ENCODE results near the gene UBE2M. TPM values are rescaled to one million over a fixed set of nuclear protein-coding genes. Genes with fewer than 3 reads are reported as not detected.
A peak's percentile ranks its signal among the peaks of the same experiment; 100 is the strongest.

The UBE2M gene
- total RNA-seq, 4 donors from 2014 or later = 17.2 to 28.5 (median 20.3) TPM

DNA sequence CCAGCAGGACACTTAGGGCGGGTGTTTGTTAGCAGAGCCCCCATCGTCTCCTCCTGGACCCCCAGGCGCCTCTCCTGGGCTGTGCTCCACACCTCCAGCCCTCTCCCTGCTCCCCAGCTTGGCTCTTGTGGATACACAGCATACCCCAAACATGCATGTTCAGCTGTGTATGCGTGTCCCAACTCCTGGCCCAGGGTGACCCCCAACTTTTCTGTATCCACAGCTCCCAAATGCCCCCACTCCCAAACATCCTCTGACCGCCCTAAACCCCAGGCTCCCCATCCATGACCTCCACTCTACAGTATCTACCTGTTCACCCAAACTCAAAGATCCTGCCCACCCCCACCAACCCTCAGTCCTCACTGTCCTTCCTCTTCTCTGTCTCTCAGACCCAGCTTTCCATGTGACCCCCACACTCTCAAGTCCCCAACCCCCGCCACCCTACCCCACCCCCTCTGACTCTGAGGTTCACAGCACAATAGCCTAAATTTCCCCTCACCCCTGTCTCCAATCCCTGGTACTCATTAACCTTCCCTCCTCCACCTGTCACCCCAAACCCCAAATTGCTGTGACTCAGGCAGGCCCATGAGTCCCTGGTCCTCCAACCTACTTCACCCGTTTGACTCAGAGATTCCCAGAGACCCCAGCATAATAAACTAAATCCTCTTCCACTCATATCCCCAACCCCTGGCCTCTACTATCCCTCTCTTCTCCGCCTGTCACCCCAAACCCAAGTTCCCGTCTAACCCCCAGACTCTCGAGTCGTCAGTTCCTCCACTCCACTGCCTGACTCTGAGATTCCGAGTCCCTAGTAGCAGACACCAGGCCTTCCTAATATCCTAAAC lies 968 bp downstream of the UBE2M start:
- DNase-seq = no peak
- peak overlapping the region; percentile 87 to 100 (median 98) for H3K27ac ChIP-seq
- no peak for TF ChIP-seq POLR2A (IDR thresholded peaks at IDR 0.05)
- TF ChIP-seq, protein P1, sequence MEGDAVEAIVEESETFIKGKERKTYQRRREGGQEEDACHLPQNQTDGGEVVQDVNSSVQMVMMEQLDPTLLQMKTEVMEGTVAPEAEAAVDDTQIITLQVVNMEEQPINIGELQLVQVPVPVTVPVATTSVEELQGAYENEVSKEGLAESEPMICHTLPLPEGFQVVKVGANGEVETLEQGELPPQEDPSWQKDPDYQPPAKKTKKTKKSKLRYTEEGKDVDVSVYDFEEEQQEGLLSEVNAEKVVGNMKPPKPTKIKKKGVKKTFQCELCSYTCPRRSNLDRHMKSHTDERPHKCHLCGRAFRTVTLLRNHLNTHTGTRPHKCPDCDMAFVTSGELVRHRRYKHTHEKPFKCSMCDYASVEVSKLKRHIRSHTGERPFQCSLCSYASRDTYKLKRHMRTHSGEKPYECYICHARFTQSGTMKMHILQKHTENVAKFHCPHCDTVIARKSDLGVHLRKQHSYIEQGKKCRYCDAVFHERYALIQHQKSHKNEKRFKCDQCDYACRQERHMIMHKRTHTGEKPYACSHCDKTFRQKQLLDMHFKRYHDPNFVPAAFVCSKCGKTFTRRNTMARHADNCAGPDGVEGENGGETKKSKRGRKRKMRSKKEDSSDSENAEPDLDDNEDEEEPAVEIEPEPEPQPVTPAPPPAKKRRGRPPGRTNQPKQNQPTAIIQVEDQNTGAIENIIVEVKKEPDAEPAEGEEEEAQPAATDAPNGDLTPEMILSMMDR (IDR thresholded peaks at IDR 0.05) = no peak
- H3K4me3 ChIP-seq (replicated peaks in 1 of 3) = peak overlapping the region; percentile 61 to 90 (median 83)
- H3K36me3 ChIP-seq = peaks cover 14 to 20% of the 10 kb centered on the region in 2 donors
- 30 to 35% methylated on average over 12 of the region's 12 CpGs for WGBS, 2 donors
- intact Hi-C loops (cut with DNase I) = no loop called here
- peaks cover 40 to 57% of the 10 kb centered on the region in 2 donors for H3K4me1 ChIP-seq
- H3K9me3 ChIP-seq = no peaks in the 10 kb centered on the region
- no peaks in the 10 kb centered on the region for H3K27me3 ChIP-seq

DNA sequence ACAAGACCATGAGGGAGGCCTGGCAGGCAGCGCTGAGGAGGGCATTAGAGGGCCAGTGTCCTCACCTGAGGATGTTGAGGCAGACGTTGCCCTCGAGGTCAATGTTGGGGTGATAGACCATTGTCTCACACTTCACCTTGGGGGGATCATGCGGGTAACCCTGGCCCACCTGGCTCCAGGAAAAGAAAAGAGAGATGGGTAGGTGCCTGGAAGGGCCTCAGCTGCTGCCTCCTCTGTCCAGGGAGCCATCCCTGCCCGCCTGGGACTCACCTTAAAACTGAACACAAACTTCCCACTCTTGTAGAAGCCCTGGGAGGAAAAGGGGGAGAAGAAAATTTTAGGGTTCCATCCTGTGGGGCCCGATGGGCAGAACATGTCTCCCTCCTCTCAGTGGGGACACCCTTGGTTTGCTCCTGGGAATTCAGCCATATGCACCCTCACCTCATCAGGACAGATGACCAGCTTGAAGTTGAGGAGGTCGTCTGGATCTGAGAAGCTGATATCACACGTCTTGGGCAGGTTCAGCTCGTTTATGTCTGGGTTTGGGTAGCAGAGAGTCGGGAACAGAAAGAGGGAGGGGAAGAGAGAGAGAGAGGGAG lies 1.7 kb downstream of the UBE2M start:
- DNase-seq = no peak
- Histone ChIP-seq H3K36me3 (peaks cover 20 to 27% of the 10 kb centered on the region in 2 donors), H3K4me3 (replicated peaks in 1 of 3) (peak overlapping the region in 1 of 3 donors; percentile 90), H3K4me1 (peaks cover 33 to 50% of the 10 kb centered on the region in 2 donors), H3K27ac (peak overlapping the region in 2 of 3 donors; percentile 98 to 100), H3K9me3 (no peaks in the 10 kb centered on the region), H3K27me3 (no peaks in the 10 kb centered on the region)
- intact Hi-C loops (cut with DNase I) = no loop called here
- TF ChIP-seq, protein P1 (IDR thresholded peaks at IDR 0.05) = no peak
- TF ChIP-seq POLR2A (IDR thresholded peaks at IDR 0.05) = no peak
- WGBS, 2 donors = 58 to 61% methylated on average over 10 of the region's 10 CpGs

DNA sequence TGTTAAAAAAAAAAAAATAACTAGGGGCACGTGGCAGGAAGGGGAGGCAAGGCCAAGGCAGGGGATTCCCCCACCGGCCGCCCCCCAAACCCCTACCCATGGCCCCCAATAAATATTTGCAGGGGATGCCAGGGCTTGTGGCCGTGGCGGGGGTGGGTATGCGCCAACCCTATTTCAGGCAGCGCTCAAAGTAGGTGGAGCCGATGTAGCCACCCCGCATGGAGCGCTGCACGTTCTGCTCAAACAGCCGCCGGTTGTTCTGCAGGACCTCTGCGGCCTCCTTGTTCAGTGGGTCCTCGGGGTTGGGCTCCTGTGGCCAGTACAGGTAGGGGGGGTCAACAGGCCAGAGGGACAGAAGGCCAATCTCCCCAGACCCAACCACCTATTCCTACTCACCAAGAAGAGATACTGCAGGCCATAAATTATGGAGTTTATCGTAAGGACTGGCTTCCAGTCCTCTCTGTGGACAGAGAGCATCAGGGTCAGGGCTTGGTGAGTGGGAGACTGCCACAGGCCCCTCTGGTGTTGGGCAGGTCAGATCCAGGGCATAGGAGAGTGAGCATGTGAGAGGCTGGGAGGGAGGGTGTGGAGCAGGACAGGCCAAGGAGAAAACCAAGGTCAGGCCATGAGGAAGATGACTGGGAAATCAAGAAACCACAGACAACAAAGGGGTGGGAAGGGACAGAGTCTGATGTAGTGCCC lies 2.3 kb downstream of the UBE2M start:
- no peak for TF ChIP-seq POLR2A (IDR thresholded peaks at IDR 0.05)
- TF ChIP-seq, protein P1 (IDR thresholded peaks at IDR 0.05) = no peak
- H3K4me1 ChIP-seq = peaks cover 33 to 44% of the 10 kb centered on the region in 2 donors
- no peaks in the 10 kb centered on the region for H3K27me3 ChIP-seq
- intact Hi-C loops (cut with DNase I) = no loop called here
- peak overlapping the region in 1 of 3 donors; percentile 88 for H3K27ac ChIP-seq
- no peak for DNase-seq
- H3K4me3 ChIP-seq (replicated peaks in 1 of 3) = no peak overlapping the region
- H3K36me3 ChIP-seq = peaks cover 25 to 34% of the 10 kb centered on the region in 2 donors
- 88 to 90% methylated on average over 8 to 16 of the region's 16 CpGs for WGBS, 2 donors
- no peaks in the 10 kb centered on the region for H3K9me3 ChIP-seq

DNA sequence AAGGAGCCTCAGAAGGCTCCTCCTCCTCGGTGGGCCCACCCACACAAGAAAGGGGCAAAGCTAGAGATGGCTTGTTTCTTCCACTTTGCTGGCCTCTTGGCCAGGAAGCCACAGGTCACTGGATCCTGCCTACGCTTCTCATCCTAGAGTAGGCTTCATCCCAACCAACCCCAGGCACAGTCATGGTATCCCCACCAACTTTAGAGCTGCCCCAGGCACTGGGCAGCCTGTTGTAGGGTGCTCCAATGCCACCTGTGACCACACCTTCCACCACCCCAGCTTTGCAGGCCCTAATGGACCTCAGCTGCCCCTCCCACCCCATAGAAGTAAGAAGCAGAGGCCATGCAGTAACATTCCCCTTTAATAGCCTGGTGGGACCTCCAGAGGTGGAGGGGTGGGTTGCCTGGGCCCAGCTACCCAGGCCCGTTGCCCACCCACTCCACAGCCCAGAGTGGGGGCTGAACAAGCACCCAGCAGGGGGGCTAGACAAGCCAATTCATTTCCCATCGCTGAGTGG lies 3.0 kb downstream of the UBE2M start:
- DNase-seq = peak in 1 of 2 donors; percentile 22
- TF ChIP-seq POLR2A (IDR thresholded peaks at IDR 0.05) = no peak
- TF ChIP-seq, protein P1 (IDR thresholded peaks at IDR 0.05) = no peak
- Histone ChIP-seq H3K36me3 (peaks cover 31 to 40% of the 10 kb centered on the region in 2 donors), H3K4me1 (peaks cover 33 to 44% of the 10 kb centered on the region in 2 donors), H3K4me3 (replicated peaks in 1 of 3) (peak overlapping the region in 1 of 3 donors; percentile 72), H3K9me3 (no peaks in the 10 kb centered on the region), H3K27me3 (no peaks in the 10 kb centered on the region), H3K27ac (peak overlapping the region; percentile 56 to 89 (median 88))
- 57% methylated on average over 4 of the region's 4 CpGs for whole genome bisulfite sequencing, 2 donors
- intact Hi-C loops (cut with DNase I) = no loop called here

Measured in thyroid gland (tissue), 4 donors.